ENCODE data around the gene RASD2. TPM values are rescaled to one million over a fixed set of nuclear protein-coding genes. Genes with fewer than 3 reads are reported as not detected.

The RASD2 gene
- total RNA-seq, 1 experiment from 2014 or later = 2.4 TPM

- Histone ChIP-seq H3K27me3 (ENCODE audit: insufficient read depth, low read length) (no peaks in the 10 kb centered on the region), H3K9me3 (ENCODE audit: control insufficient read depth in 1 of 2, insufficient read depth in 1 of 2, low read depth in 1 of 2, low read length in 2 of 2) (peaks cover 0 to 6% of the 10 kb centered on the region in 2 experiments; a peak in 1 of 4 replicates), H3K79me2 (ENCODE audit: insufficient read depth, low read length) (no peaks in the 10 kb centered on the region), H3K27ac (ENCODE audit: low read depth, low read length) (no peak overlapping the region), H3K9ac (ENCODE audit: low read length) (no peak overlapping the region), H3K36me3 (ENCODE audit: control insufficient read depth in 1 of 2, insufficient read depth in 2 of 2, low read length in 2 of 2) (no peaks in the 10 kb centered on the region), H3K4me2 (ENCODE audit: low read length) (no peak overlapping the region), H2AFZ (ENCODE audit: low read depth, low read length, poor library complexity, severe bottlenecking) (no peak overlapping the region), H3K9me2 (ENCODE audit: insufficient read depth) (no peaks in the 10 kb centered on the region), H3K4me1 (ENCODE audit: control insufficient read depth in 1 of 2, insufficient read depth in 2 of 2, low read length in 2 of 2) (peaks cover 27 to 42% of the 10 kb centered on the region in 2 experiments), H3K4me3 (replicated peaks in 1 of 2; ENCODE audit: low read depth in 1 of 2, low read length in 2 of 2) (no peak overlapping the region), H4K20me1 (ENCODE audit: insufficient read depth) (no peaks in the 10 kb centered on the region)
- ChIA-PET CTCF (no interaction called here), POLR2A (no interaction called here), RAD21 (ENCODE audit: low non-redundant PET in 1 of 2, low total read pairs in 2 of 2, uncharacterized antibody in 2 of 2, unreplicated experiment in 2 of 2) (no interaction called here)
- TF ChIP-seq CEBPB (IDR thresholded peaks at IDR 0.05; ENCODE audit: low read depth) (no peak), POLR2AphosphoS5 (IDR thresholded peaks at IDR 0.05; ENCODE audit: low read depth, low read length) (no peak), ATF3 (IDR thresholded peaks at IDR 0.05) (no peak), POLR2A (IDR thresholded peaks at IDR 0.05; ENCODE audit: borderline replicate concordance, extremely low read depth, insufficient read depth, insufficient read length) (no peak), SRF (IDR thresholded peaks at IDR 0.05; ENCODE audit: low read depth) (no peak), SP1 (IDR thresholded peaks at IDR 0.05; ENCODE audit: low read depth) (no peak), JUND (IDR thresholded peaks at IDR 0.05) (no peak), SIN3A (IDR thresholded peaks at IDR 0.05; ENCODE audit: low read depth) (no peak), RAD21 (IDR thresholded peaks at IDR 0.05; ENCODE audit: low read depth) (no peak), ZNF274 (IDR thresholded peaks at IDR 0.05; ENCODE audit: low read depth, low read length) (no peak), ZBTB33 (IDR thresholded peaks at IDR 0.05; ENCODE audit: extremely low read depth, insufficient replicate concordance, low read length) (no peak), YY1 (IDR thresholded peaks at IDR 0.05; ENCODE audit: extremely low read depth, insufficient replicate concordance, low read depth, low read length) (no peak), EZH2phosphoT487 (IDR thresholded peaks at IDR 0.05; ENCODE audit: borderline replicate concordance) (no peak), EZH2 (IDR thresholded peaks at IDR 0.05) (no peak), ELF1 (IDR thresholded peaks at IDR 0.05; ENCODE audit: borderline replicate concordance, low read depth) (no peak), REST (IDR thresholded peaks at IDR 0.05; ENCODE audit: low read depth) (no peak), TCF7L2 (IDR thresholded peaks at IDR 0.05; ENCODE audit: borderline replicate concordance, extremely low read depth, insufficient read depth, insufficient read length) (no peak), EGR1 (IDR thresholded peaks at IDR 0.05; ENCODE audit: low read depth) (no peak)
- intact Hi-C loops (cut with micrococcal nuclease) = no loop called here
- ATAC-seq (no peak), DNase-seq (ENCODE audit: low read depth, low spot score) (no peak)
- no TSS peak for BruUV-seq (replicated peaks)
These were observed 18.8 kb downstream of the RASD2 start for GRCh38 chr22:35559354-35560005.

Measured in HCT116 (cell line).